ES-I3 (cell line): ENCODE measurements around the gene HIRA.
"Not testable (repeated sequence)": the region's sequence is repeated elsewhere in the genome, so short reads cannot be mapped to it uniquely, and the experiment has no call there.

ENCODE experiments used
- H3K36me3 ChIP-seq: 2 replicates; pipeline ENCODE4 v1.6.1; 2013; ENCODE audit warnings: mild to moderate bottlenecking, low read length, control low read depth, moderate library complexity; ENCODE audit not compliant: insufficient read depth
- H3K4me1 ChIP-seq: 2 replicates; pipeline ENCODE4 v1.6.1; 2013; ENCODE audit warnings: mild to moderate bottlenecking, control low read depth, low read length; ENCODE audit not compliant: insufficient read depth
- H3K9ac ChIP-seq: 2 replicates; pipeline ENCODE4 v1.6.1; 2013; ENCODE audit warnings: low read depth, mild to moderate bottlenecking, low read length, moderate library complexity
- H3K9me3 ChIP-seq: 2 replicates; pipeline ENCODE4 v1.6.1; 2013; ENCODE audit warnings: mild to moderate bottlenecking, low read length, moderate library complexity; ENCODE audit not compliant: control insufficient read depth, insufficient read depth

Gene HIRA

DNA sequence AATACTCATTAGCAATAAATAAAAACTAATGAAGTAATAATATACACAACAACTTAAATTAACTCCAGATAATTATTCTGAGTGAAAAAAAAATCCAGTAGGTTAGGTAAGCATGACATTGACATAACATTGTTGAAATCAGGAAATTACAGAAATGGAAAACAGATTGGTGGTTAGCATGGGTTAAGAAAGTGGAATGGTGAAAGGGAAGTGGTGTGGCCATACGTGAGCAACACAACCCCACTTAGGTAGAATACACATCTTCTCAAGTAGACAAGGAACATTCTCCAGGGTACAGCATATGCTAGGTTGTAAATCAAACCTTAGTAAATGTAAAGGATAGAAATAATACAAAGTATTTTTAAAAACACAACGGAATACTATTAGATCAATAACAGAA, 109.8 kb downstream of the HIRA start:
- Histone ChIP-seq H3K4me1 (no peaks in the 10 kb centered on the region), H3K9ac (no peak overlapping the region), H3K36me3 (no peaks in the 10 kb centered on the region), H3K9me3 (no peaks in the 10 kb centered on the region)

DNA sequence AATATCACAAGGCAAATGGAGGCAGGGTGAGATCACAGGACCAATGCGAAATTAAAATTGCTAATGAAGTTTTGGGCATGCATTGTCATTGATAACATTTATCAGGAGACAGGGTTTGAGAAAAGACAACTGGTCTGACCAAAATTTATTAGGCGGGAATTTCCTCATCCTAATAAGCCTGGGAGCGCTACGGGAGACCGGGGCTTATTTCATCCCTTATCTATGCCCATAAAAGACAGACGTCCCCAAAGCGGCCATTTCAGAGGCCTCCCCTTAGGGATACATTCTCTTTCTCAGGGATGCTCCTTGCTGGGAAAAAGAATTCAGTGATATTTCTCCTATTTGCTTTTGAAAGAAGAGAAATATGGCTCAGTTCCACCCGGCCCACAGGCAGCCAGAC, 111.4 kb downstream of the HIRA start:
- not testable (repeated sequence) for H3K9me3 ChIP-seq, H3K36me3 ChIP-seq, H3K9ac ChIP-seq, H3K4me1 ChIP-seq

DNA sequence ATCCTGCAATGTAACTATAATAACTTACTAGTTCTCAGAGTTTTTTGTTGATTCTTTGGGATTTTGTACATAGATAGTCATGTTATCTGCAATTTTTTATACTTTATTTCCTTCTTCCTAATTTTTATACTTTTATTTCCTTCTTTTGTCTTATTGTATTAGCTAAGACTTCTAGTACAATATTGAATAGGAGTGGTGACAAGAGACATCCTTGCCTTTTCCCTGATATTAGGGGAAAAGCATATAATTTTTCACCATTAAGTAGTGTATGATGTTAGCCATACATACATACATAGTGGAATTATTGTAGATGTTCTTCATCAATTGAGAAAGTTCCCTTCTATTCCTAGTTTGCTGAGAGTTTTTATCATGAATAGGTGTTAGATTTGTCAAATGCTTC, 112.3 kb downstream of the HIRA start:
- Histone ChIP-seq H3K36me3 (no peaks in the 10 kb centered on the region), H3K9me3 (no peaks in the 10 kb centered on the region; the same call in 1 of the 2 replicates), H3K4me1 (no peaks in the 10 kb centered on the region), H3K9ac (no peak overlapping the region)

DNA sequence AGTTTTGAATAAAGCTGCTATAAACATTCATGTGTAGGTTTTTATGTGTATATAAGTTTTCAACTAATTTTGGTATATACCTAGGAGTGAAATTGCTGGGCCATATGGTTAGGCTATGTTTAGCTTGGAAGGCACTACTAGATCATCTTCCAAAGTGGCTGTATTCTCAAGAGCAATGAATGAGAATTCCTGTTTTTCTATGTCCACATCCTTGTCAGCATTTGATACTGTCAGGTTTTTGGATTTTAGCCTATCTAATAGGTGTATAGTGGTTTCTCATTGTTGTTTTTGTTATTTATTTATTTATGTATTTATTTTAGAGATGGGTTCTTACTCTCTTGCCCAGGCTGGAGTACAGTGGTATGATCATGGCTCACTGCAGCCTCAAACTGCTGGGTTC, 113.7 kb downstream of the HIRA start:
- no peaks in the 10 kb centered on the region; the same call in 1 of the 2 replicates for H3K9me3 ChIP-seq
- H3K9ac ChIP-seq: no peak overlapping the region
- H3K36me3 ChIP-seq: no peaks in the 10 kb centered on the region
- no peaks in the 10 kb centered on the region for H3K4me1 ChIP-seq

DNA sequence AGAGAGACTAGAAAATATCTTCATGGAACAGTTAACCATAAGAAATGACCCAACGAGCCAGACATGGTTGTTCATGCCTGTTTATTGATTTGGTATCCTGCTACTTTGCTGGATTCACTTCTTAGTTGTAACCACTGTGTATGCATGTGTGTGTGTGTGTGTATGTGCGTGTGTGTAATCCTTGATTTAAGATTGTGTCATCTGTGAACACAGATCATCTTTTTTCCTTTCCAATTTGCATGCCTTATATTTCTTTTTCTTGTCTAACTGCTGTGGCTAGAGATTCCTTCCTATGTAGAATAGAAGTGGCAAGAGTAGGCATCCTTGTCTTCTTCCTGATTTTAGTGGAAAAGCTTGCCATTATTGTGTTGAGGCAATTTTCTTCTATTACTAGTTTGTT, 123.7 kb downstream of the HIRA start:
- Histone ChIP-seq H3K4me1 (no peaks in the 10 kb centered on the region), H3K9ac (no peak overlapping the region), H3K36me3 (no peaks in the 10 kb centered on the region), H3K9me3 (no peaks in the 10 kb centered on the region)

DNA sequence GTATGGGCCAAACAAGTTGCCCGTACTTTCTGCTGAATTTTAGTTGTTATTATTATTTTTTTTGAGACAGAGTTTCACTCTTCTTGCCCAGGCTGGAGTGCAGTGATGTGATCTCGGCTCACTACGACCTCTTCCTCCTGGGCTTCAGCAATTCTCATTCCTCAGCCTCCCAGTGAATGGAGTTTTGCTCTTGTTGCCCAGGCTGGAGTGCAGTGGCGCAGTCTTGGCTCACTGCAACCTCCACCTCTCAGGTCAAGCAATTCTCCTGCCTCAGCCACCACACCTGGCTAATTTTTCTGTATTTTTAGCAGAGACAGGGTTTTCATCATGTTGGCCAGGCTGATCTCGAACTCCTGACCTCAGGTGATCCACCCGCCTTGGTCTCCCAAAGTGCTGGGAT, 125.0 kb downstream of the HIRA start:
- H3K9me3 ChIP-seq, H3K4me1 ChIP-seq, H3K36me3 ChIP-seq, H3K9ac ChIP-seq: not testable (repeated sequence)

DNA sequence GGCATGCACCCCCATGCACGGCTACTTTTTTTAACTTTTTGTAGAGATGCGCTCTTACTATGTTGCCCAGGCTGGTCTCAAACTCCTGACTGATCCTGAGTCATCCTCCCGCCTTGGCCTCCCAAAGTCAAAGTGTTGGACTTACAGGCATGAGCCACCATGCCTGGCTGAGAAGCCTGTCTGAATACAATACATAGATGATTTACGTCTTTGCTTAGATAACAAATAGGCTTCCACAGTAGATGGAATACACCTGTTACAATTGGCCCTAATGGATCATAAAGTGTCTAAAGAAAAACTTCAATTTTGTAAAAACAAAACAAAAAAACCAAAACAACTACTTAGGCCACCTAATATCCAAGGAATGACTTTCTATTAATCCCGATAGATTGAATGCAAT, 127.0 kb downstream of the HIRA start:
- Histone ChIP-seq H3K4me1 (no peaks in the 10 kb centered on the region), H3K9me3 (no peaks in the 10 kb centered on the region), H3K9ac (no peak overlapping the region), H3K36me3 (no peaks in the 10 kb centered on the region)

DNA sequence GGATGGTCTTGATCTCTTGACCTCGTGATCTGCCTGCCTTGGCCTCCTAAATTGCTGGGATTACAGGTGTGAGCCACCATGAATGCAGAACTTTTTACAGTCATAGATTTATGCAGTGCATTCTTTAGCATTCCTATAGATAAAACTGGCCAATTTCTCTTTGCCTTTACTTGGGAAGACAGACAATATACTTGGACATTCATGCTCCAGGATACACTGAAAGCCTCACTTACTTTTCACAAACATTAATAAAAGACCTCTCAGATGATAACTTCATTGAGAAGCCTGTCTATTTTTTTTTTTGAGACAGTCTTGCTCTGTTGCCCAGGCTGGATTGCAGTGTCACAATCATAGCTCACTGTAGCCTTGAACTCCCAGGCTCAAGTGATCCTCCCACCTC, 127.7 kb downstream of the HIRA start:
- Histone ChIP-seq H3K9ac (no peak overlapping the region), H3K36me3 (no peaks in the 10 kb centered on the region), H3K4me1 (no peaks in the 10 kb centered on the region), H3K9me3 (no peaks in the 10 kb centered on the region)

DNA sequence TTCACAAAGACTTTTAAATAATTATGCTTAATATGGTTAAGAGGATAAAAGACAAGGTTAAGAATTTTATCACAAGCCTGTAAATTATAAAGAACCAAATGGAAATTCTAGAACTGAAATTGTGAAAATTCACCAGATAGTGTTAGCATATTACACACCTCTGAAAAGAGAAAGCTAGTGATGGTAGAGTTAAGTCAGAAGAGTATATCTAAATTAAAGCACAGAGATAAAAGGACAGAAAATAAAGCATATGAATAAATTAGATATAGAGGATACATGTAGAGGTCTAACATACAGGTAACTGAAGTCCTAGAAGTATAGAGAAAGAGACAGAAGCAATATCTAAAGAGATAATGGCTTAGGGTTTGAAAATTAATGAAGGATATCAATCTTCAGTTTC, 135.8 kb downstream of the HIRA start:
- no peaks in the 10 kb centered on the region for H3K9me3 ChIP-seq
- no peaks in the 10 kb centered on the region; the same call in 1 of the 2 replicates for H3K4me1 ChIP-seq
- H3K9ac ChIP-seq: no peak overlapping the region
- no peaks in the 10 kb centered on the region for H3K36me3 ChIP-seq

DNA sequence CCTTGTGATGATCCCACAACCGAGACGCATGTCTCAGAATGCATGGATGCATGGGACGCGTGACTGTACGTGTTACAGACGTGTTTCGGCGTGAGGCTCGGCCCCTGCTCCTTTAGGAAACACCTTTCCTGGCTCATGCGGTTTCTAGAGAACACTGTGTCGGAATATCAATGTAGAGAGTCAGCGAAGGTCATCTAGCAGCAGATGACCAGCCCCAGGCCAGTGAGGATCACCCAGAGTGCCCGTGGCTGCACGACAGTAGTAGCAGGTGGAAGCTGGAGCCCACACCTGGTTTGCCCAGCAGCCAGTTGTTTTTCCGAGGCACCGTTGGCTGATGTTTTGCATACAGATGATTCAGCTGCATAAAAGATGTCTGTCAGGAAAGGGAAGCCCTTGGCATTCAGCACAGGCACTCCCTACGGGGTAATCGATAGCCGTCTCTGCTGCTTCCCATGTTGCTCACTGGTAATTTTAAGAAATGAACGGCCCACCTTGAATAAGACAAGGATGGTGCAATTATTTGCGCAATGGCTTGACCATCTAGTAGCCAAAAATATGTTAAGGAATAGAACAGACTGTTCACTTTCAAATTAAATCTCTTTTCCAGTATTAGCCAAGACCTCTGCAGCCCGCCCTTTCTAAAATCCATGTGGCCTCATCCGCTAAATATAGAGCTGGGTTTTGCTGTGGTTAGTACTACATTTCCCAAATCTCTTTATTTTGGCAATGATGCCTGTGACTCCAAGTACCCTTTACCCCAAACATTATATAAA, 138.9 kb downstream of the HIRA start:
- Histone ChIP-seq H3K9me3 (no peaks in the 10 kb centered on the region), H3K9ac (peak overlapping the region; percentile 73; the same call in 1 of the 2 replicates), H3K36me3 (no peaks in the 10 kb centered on the region), H3K4me1 (peaks cover 1% of the 10 kb centered on the region)

DNA sequence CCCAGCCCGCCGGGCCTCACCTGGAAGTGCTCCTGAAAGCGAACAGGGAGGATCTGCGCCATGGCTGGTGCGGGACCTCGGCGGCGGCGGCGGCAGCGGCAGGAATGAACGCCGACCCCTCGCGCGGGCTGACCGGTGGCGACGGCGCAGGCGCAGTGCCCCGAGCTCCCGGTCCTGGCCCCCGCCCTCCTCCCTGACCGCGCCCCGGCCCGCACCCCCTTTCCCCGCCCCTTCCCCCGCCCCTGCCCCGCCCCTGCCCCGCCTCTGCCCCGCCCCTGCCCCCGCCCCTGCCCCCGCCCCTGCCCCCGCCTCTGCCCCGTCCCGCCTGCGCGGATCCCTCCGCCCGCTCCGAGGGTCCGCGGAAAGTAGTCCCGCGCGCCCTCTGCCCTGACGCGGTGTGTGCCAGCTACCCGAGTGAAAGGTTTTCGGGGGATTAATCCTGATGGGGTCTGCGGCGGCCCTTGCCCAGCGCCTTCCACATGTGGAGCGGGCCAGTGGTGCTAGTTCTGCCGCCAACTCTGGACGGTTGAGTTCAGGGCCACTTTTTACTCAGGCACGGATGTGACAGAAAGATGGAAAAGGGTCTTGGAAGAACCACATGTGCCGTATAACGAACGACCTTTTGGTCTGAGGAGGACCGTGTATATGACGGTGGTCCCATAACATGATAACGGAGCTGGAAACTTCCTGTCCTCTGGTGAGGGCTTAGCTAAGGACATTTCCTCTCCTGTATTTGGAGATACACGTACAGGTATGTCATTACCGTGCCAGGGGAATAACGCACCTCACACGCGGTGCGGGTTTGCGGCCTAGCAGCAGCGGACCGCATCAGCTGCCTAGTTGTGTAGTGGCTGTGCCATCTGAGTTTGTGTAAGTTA, 139.7 kb downstream of the HIRA start, which contains the start of gene CLTCL1:
Gene CLTCL1 (minus strand): TSS at position 140 of the 878 bp plus-strand sequence. CDS start 78 bp downstream, at position 62.
- H3K36me3 ChIP-seq: no peaks in the 10 kb centered on the region
- no peaks in the 10 kb centered on the region for H3K9me3 ChIP-seq
- H3K9ac ChIP-seq: peak within 1 kb of the TSS; percentile 82
- H3K4me1 ChIP-seq: peaks cover 7% of the 10 kb centered on the region

DNA sequence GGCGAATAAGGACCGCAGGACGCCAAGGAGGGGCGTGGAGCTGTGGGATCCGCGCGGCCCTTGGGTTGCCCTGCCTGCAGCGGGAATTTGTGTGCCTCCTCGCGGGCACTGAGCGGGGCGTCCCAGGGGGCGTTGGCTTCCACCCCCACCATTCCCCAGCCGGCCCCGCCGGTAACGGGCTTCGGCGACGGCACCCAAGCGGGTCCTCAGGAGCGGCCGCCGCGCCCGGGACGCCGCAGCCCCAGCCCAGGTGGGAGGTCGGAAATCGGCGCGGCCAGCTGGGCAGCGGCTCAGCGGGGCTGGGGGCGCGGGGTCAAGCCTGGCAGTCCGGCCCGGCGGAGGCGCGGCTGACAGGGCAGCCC, 140.3 kb downstream of the HIRA start:
- H3K9ac ChIP-seq: peak overlapping the region; percentile 82
- H3K4me1 ChIP-seq: peaks cover 10% of the 10 kb centered on the region
- no peaks in the 10 kb centered on the region for H3K36me3 ChIP-seq
- H3K9me3 ChIP-seq: no peaks in the 10 kb centered on the region

DNA sequence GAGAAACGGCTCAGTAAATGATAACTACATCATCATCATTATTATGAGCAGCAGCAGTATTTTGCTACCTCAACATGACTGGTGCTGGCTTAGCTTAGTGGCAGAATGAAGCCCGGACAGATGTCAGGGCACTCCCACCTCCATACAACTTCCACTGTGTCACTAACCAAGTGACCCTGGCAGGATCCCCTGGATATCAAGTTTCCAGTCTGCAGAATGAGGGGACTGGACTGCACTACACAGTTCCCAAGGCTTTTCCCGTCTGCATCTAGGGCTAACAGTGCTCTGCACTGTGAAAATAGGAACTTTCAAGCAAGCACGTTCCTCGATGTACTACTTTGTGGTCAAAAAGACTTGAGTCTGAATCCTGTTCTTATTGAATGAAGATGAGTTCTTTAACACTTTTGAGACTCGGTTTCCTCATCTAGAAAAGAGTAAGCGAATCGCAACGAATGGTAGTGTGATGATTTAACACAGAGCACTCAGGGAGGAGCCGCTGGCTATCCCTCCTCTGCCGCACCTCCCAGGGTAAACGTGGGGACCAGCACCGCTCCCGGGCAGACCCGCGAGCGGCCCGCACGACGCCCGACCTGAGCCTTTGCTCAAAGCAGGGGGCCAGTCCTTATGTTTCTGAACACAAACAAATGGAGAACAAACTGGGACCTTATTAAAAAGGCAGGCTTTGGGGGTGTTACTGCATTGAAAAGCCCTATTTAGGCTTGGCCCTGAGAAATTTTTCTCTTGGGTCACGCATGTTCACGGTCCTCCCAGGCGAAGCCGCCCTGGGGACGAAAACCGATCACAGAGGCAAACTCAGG, 140.9 kb downstream of the HIRA start:
- Histone ChIP-seq H3K4me1 (peaks cover 11% of the 10 kb centered on the region), H3K36me3 (no peaks in the 10 kb centered on the region), H3K9ac (peak overlapping the region; percentile 82)

DNA sequence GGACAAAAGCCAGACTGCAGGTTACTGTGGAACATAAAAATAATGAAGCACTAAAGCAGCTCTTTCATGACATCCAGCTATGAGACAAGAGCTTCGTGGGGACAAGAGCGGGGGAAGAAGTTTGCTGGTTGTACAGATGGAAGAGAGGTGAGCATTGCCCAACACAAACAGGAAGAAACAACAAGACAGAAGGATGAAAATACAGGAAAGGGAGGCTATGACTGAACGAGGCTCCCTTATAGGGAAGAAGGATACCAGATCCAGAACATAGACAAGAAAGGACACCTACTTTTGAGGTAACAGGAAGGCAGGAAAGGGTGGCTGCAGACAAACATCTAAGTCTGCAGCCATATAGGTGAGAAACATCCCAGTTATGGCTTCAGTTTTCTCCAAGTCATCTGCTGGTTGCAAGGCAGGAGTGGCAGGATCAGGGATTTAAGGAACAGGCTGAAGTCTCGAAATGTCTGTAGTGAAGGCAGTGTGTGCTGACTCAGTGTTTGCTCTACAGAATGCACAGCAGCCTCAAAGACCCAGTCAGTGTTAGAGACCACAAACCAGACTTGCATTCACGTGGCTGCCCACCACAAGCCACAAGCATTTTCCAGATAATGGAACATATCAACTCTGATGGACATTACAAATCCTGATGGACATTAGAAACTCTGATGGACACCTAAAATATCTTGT, 141.9 kb downstream of the HIRA start:
- Histone ChIP-seq H3K36me3 (no peaks in the 10 kb centered on the region), H3K9me3 (no peaks in the 10 kb centered on the region), H3K4me1 (peaks cover 11% of the 10 kb centered on the region), H3K9ac (no peak overlapping the region)

More for the DNA sequence above, 140.9 kb downstream of the HIRA start:
- H3K9me3 ChIP-seq: no peaks in the 10 kb centered on the region
